HepG2 (cell line): Measurements from ENCODE around the gene C6orf136. TPM values are rescaled to one million over a fixed set of nuclear protein-coding genes. Genes with fewer than 3 reads are reported as not detected.

Experiments used
- ATRX ChIP-seq: sonication (generic); formaldehyde crosslinking; IDR thresholded peaks from 2 replicates; pipeline ENCODE4 v1.4.0; 2020; ENCODE audit warnings: missing genetic modification reagents, borderline replicate concordance
- MEF2D ChIP-seq: sonication (generic); formaldehyde crosslinking; IDR thresholded peaks from 2 replicates; pipeline ENCODE4 v1.5.1; 2020; ENCODE audit warnings: mild to moderate bottlenecking, missing genetic modification reagents
- MIER2 ChIP-seq: IDR thresholded peaks from 2 replicates; pipeline ENCODE4 v1.6.1; 2016; ENCODE audit warnings: missing biosample characterization, missing genetic modification reagents
- PRPF4 ChIP-seq: fragments of 200-400 bp; formaldehyde crosslinking; IDR thresholded peaks from 2 replicates; pipeline ENCODE4 v1.6.1; 2016; ENCODE audit warnings: low read length, low read depth; ENCODE audit not compliant: poor library complexity, severe bottlenecking
- SATB2 ChIP-seq: sonication (generic); formaldehyde crosslinking; IDR thresholded peaks from 2 replicates; pipeline ENCODE4 v1.5.0; 2020; ENCODE audit warnings: missing genetic modification reagents
- SYNCRIP ChIP-seq: fragments of 200-400 bp; formaldehyde crosslinking; IDR thresholded peaks from 2 replicates; pipeline ENCODE4 v1.6.1; 2018; ENCODE audit warnings: mild to moderate bottlenecking, low read depth, low read length; ENCODE audit not compliant: insufficient read depth
- TCF12 ChIP-seq, 2 experiments: fragments of 450-650 bp in 1 of 2; sonication (generic) in 1 of 2; formaldehyde crosslinking in 1 of 2; IDR thresholded peaks; 2 replicates each; pipeline versions ENCODE4 v1.6.1 to v1.8.0; 2017 to 2022; ENCODE audit warnings: antibody characterized with exemption in 1 of 2, mild to moderate bottlenecking in 1 of 2, missing genetic modification reagents in 1 of 2, moderate library complexity in 1 of 2
- ZNF44 ChIP-seq: sonication (generic); formaldehyde crosslinking; IDR thresholded peaks from 2 replicates; pipeline ENCODE4 v1.5.1; 2020; ENCODE audit warnings: mild to moderate bottlenecking, missing genetic modification reagents
- ZNF552 ChIP-seq: sonication (generic); formaldehyde crosslinking; IDR thresholded peaks from 2 replicates; pipeline ENCODE4 v1.9.0; 2022; ENCODE audit warnings: missing genetic modification reagents, mild to moderate bottlenecking, borderline replicate concordance
- ZSCAN25 ChIP-seq: sonication (generic); formaldehyde crosslinking; IDR thresholded peaks from 2 replicates; pipeline ENCODE4 v1.8.0; 2022; ENCODE audit warnings: mild to moderate bottlenecking, missing genetic modification reagents
- polyA plus RNA-seq, 8 experiments: library from polyadenylated mRNA; depleted of rRNA in 3 of 8; stranded (reverse) in 7 of 8; unstranded in 1 of 8; fragments of >200 nt; fragmentation: Illumina TruSeq in 4 of 8; extraction: Trizol in 4 of 8; gene quantifications; 2 replicates each; pipeline versions ENCODE4 v1.2.1 to v1.2.3, GENCODE V29; 2011 to 2016; ENCODE audit warnings: low read depth in 4 of 8, missing spikeins in 1 of 8, mixed read lengths in 1 of 8; ENCODE audit not compliant: insufficient read depth in 1 of 8
- total RNA-seq, 5 experiments: library from RNA; depleted of rRNA; stranded (reverse); fragments of >200 nt; fragmentation: Illumina TruSeq; extraction: Trizol; gene quantifications; 2 replicates each; pipeline ENCODE4 v1.2.3, GENCODE V29; 2016; ENCODE audit warnings: low read depth in 1 of 5
- TF ChIP-seq, protein P1 (sequence below): fragments of 450-650 bp; IDR thresholded peaks from 2 replicates; pipeline ENCODE4 v1.6.1; 2017; ENCODE audit warnings: mild to moderate bottlenecking
- TF ChIP-seq, protein P2 (sequence below): sonication (generic); formaldehyde crosslinking; IDR thresholded peaks from 2 replicates; pipeline ENCODE4 v1.5.1; 2020; ENCODE audit warnings: mild to moderate bottlenecking, missing genetic modification reagents, borderline replicate concordance
- TF ChIP-seq, protein P3 (sequence below): sonication (generic); formaldehyde crosslinking; conservative IDR thresholded peaks from 2 replicates; pipeline ENCODE4 v1.4.0; 2020; ENCODE audit warnings: mild to moderate bottlenecking, missing genetic modification reagents, moderate library complexity
- TF ChIP-seq, protein P4 (sequence below): sonication (generic); formaldehyde crosslinking; IDR thresholded peaks from 2 replicates; pipeline ENCODE4 v1.8.1; 2023; ENCODE audit warnings: missing genetic modification reagents, inconsistent platforms, borderline replicate concordance

The C6orf136 gene
- total and polyA plus RNA-seq, 2 of the 13 experiments (the other 11 are each of a cell fraction or from before 2014, with no cell fraction given), result 12.0 to 26.2 TPM

DNA sequence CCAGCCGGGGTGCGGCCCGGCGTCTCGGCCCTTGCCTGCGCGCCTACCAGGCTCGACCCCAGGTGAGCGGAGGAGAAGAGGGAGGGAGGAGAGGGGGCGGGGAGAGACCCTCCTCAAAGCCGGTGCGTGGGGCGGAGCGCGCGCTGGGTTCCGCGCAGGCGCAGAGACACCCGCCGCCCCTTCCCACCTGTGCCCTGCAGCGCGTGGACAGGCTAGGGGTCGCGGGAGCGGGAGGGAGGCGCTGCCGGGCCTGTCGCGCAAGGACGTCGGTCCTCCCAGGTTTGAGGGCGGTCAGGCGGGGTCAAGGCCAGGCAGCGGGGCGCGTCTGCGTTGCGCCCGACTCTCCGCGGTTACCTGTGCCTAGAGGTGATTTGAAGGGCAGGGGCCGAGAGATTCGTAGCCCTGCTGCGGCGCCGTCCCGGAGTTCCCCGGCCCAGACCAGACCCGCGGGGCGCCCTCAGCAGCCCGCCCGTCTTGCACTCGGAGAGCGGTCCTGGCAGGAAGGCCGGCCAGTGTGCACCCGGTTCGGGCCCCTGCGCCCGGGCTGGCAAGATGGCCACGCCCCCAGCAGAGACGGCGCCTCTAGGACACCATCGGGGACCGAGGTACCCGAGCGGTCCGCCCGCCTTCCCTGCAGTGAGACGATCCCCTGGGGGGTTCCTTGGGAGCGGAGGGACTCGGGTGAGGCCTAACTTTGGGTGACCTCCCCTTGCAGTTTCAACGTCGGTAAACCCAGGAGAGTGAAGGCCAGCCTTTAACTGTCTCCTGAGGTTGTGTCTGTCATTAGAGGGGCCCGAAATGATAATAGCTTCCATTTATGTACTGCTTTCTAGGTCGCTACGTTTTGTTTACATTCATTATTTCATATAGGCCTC lies 546 bp downstream of the C6orf136 start (continued):
- TF ChIP-seq, protein P1, sequence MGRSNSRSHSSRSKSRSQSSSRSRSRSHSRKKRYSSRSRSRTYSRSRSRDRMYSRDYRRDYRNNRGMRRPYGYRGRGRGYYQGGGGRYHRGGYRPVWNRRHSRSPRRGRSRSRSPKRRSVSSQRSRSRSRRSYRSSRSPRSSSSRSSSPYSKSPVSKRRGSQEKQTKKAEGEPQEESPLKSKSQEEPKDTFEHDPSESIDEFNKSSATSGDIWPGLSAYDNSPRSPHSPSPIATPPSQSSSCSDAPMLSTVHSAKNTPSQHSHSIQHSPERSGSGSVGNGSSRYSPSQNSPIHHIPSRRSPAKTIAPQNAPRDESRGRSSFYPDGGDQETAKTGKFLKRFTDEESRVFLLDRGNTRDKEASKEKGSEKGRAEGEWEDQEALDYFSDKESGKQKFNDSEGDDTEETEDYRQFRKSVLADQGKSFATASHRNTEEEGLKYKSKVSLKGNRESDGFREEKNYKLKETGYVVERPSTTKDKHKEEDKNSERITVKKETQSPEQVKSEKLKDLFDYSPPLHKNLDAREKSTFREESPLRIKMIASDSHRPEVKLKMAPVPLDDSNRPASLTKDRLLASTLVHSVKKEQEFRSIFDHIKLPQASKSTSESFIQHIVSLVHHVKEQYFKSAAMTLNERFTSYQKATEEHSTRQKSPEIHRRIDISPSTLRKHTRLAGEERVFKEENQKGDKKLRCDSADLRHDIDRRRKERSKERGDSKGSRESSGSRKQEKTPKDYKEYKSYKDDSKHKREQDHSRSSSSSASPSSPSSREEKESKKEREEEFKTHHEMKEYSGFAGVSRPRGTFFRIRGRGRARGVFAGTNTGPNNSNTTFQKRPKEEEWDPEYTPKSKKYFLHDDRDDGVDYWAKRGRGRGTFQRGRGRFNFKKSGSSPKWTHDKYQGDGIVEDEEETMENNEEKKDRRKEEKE, result no peak
- peak; percentile 95 for TF ChIP-seq SATB2
- no peak for TF ChIP-seq ATRX (CRISPR knock-in tag)
- TF ChIP-seq SYNCRIP, result no peak
- no peak for TF ChIP-seq TCF12 (IDR thresholded peaks at IDR 0.05)
- peak; percentile 97 for TF ChIP-seq TCF12 (CRISPR knock-in tag; IDR thresholded peaks at IDR 0.05)
- peak; percentile 81 for TF ChIP-seq ZNF552 (CRISPR knock-in tag)
- peak; percentile 54; the same call in 1 of the 2 replicates for TF ChIP-seq MIER2 (CRISPR knock-in tag)
- TF ChIP-seq ZSCAN25 (CRISPR knock-in tag), result peak; percentile 99
- TF ChIP-seq, protein P2, sequence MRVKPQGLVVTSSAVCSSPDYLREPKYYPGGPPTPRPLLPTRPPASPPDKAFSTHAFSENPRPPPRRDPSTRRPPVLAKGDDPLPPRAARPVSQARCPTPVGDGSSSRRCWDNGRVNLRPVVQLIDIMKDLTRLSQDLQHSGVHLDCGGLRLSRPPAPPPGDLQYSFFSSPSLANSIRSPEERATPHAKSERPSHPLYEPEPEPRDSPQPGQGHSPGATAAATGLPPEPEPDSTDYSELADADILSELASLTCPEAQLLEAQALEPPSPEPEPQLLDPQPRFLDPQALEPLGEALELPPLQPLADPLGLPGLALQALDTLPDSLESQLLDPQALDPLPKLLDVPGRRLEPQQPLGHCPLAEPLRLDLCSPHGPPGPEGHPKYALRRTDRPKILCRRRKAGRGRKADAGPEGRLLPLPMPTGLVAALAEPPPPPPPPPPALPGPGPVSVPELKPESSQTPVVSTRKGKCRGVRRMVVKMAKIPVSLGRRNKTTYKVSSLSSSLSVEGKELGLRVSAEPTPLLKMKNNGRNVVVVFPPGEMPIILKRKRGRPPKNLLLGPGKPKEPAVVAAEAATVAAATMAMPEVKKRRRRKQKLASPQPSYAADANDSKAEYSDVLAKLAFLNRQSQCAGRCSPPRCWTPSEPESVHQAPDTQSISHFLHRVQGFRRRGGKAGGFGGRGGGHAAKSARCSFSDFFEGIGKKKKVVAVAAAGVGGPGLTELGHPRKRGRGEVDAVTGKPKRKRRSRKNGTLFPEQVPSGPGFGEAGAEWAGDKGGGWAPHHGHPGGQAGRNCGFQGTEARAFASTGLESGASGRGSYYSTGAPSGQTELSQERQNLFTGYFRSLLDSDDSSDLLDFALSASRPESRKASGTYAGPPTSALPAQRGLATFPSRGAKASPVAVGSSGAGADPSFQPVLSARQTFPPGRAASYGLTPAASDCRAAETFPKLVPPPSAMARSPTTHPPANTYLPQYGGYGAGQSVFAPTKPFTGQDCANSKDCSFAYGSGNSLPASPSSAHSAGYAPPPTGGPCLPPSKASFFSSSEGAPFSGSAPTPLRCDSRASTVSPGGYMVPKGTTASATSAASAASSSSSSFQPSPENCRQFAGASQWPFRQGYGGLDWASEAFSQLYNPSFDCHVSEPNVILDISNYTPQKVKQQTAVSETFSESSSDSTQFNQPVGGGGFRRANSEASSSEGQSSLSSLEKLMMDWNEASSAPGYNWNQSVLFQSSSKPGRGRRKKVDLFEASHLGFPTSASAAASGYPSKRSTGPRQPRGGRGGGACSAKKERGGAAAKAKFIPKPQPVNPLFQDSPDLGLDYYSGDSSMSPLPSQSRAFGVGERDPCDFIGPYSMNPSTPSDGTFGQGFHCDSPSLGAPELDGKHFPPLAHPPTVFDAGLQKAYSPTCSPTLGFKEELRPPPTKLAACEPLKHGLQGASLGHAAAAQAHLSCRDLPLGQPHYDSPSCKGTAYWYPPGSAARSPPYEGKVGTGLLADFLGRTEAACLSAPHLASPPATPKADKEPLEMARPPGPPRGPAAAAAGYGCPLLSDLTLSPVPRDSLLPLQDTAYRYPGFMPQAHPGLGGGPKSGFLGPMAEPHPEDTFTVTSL (CRISPR knock-in tag), result peak; percentile 31; the same call in 1 of the 2 replicates
- no peak for TF ChIP-seq PRPF4
- TF ChIP-seq, protein P3, sequence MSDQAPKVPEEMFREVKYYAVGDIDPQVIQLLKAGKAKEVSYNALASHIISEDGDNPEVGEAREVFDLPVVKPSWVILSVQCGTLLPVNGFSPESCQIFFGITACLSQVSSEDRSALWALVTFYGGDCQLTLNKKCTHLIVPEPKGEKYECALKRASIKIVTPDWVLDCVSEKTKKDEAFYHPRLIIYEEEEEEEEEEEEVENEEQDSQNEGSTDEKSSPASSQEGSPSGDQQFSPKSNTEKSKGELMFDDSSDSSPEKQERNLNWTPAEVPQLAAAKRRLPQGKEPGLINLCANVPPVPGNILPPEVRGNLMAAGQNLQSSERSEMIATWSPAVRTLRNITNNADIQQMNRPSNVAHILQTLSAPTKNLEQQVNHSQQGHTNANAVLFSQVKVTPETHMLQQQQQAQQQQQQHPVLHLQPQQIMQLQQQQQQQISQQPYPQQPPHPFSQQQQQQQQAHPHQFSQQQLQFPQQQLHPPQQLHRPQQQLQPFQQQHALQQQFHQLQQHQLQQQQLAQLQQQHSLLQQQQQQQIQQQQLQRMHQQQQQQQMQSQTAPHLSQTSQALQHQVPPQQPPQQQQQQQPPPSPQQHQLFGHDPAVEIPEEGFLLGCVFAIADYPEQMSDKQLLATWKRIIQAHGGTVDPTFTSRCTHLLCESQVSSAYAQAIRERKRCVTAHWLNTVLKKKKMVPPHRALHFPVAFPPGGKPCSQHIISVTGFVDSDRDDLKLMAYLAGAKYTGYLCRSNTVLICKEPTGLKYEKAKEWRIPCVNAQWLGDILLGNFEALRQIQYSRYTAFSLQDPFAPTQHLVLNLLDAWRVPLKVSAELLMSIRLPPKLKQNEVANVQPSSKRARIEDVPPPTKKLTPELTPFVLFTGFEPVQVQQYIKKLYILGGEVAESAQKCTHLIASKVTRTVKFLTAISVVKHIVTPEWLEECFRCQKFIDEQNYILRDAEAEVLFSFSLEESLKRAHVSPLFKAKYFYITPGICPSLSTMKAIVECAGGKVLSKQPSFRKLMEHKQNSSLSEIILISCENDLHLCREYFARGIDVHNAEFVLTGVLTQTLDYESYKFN (CRISPR knock-in tag), result peak; percentile 82
- peak; percentile 99 for TF ChIP-seq ZNF44
- TF ChIP-seq, protein P4, sequence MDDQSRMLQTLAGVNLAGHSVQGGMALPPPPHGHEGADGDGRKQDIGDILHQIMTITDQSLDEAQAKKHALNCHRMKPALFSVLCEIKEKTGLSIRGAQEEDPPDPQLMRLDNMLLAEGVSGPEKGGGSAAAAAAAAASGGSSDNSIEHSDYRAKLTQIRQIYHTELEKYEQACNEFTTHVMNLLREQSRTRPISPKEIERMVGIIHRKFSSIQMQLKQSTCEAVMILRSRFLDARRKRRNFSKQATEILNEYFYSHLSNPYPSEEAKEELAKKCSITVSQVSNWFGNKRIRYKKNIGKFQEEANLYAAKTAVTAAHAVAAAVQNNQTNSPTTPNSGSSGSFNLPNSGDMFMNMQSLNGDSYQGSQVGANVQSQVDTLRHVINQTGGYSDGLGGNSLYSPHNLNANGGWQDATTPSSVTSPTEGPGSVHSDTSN (CRISPR knock-in tag), result peak; percentile 82; the same call in 1 of the 2 replicates
- peak; percentile 83 for TF ChIP-seq MEF2D (CRISPR knock-in tag)
